ENCODE results near the gene VAT1L. TPM values are rescaled to one million over a fixed set of nuclear protein-coding genes. Genes with fewer than 3 reads are reported as not detected.
"Not testable (repeated sequence)": the region's sequence is repeated elsewhere in the genome, so short reads cannot be mapped to it uniquely, and the experiment has no call there.

VAT1L gene
- total and polyA plus RNA-seq, 4 donors = 79.7 to 185 (median 154) TPM

DNA sequence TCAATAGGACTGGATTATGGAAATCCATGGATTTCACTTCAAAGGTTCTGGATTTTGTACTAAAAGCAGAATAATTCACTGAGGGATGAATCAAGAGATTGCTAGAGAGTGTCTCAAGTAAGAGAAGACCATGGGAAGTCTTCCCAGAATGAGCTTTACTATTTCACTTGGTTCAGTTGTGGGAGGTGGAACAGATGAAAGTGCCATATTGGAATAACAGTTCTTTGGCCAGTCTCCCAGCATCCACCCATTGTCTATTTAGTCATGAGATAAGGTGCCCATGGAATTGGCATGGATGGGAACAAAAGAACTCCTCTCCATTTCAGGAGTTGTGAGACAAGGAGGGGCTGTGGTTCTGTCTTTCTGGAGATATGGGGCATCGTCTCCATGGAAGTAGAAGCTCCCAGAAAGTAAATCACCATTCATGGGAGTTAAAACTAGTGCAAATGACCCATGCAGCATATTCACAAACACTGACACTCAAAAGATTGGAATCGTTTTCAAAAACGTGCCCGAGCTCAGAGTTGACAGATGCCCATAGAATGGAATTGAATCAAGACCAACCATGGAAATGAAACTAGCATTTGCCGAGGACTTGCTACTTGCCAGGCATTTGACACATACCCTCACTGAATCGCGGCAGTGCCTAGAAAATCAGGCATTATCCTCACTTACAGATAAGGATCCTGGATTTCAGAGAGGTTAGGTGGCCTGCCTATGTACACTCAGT lies 197.8 kb downstream of the VAT1L start:
- H3K4me3 ChIP-seq (ENCODE audit: low read depth, low read length) = no peak overlapping the region
- H3K27ac ChIP-seq (ENCODE audit: low read depth, low read length) = no peak overlapping the region
- WGBS (ENCODE audit: insufficient coverage) = 94% methylated on average over 6 of the region's 7 CpGs
- H3K9me3 ChIP-seq (ENCODE audit: control insufficient read depth, insufficient read depth, low read length) = no peaks in the 10 kb centered on the region
- no peaks in the 10 kb centered on the region for H3K36me3 ChIP-seq (ENCODE audit: control insufficient read depth, insufficient read depth, low read length)
- no peaks in the 10 kb centered on the region for H3K27me3 ChIP-seq (ENCODE audit: control insufficient read depth, insufficient read depth, low read length)
- DNase-seq (ENCODE audit: low read depth in 4 of 6, low spot score in 6 of 6) = peak in 1 of 6 donors; percentile 75
- H3K4me1 ChIP-seq (ENCODE audit: control insufficient read depth, insufficient read depth, low read length) = no peaks in the 10 kb centered on the region

- H3K36me3 ChIP-seq (ENCODE audit: control insufficient read depth, insufficient read depth, low read length) = no peaks in the 10 kb centered on the region
- no peak overlapping the region for H3K27ac ChIP-seq (ENCODE audit: low read depth, low read length)
- no peaks in the 10 kb centered on the region for H3K4me1 ChIP-seq (ENCODE audit: control insufficient read depth, insufficient read depth, low read length)
- H3K27me3 ChIP-seq (ENCODE audit: control insufficient read depth, insufficient read depth, low read length) = no peaks in the 10 kb centered on the region
- DNase-seq (ENCODE audit: low read depth in 4 of 6, low spot score in 6 of 6) = peak in 2 of 6 donors; percentile 32 to 55
- no peak overlapping the region for H3K4me3 ChIP-seq (ENCODE audit: low read depth, low read length)
- WGBS (ENCODE audit: insufficient coverage) = no CpG with 5 or more reads among the region's 2 CpGs
- H3K9me3 ChIP-seq (ENCODE audit: control insufficient read depth, insufficient read depth, low read length) = no peaks in the 10 kb centered on the region
Measured at GRCh38 chr16:77987810-77988209, 199.4 kb downstream of the VAT1L start.

DNA sequence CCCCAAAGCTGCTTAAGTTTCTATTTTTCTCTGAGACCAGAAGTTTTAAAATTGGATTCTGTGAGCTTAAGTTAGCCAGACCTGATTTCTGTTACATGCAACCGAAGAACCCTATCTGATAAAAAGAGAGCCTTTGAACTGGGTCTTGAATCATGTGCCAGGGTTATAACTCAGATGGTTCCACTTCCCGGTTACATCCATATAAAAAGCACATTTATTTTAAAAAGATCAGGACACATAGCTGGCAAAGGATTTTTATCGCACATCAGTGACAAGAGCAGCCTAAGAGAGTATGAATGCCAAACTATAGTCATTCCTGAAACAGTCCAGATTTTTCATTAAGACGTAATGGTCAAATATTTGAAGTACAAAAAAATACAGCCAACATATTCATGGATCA lies 201.5 kb downstream of the VAT1L start:
- 71% methylated on average over 1 of the region's 4 CpGs for WGBS (ENCODE audit: insufficient coverage)
- Histone ChIP-seq H3K4me1 (ENCODE audit: control insufficient read depth, insufficient read depth, low read length) (no peaks in the 10 kb centered on the region), H3K4me3 (ENCODE audit: low read depth, low read length) (no peak overlapping the region), H3K9me3 (ENCODE audit: control insufficient read depth, insufficient read depth, low read length) (no peaks in the 10 kb centered on the region), H3K27me3 (ENCODE audit: control insufficient read depth, insufficient read depth, low read length) (no peaks in the 10 kb centered on the region), H3K36me3 (ENCODE audit: control insufficient read depth, insufficient read depth, low read length) (no peaks in the 10 kb centered on the region), H3K27ac (ENCODE audit: low read depth, low read length) (no peak overlapping the region)
- no peak for DNase-seq (ENCODE audit: low read depth in 4 of 6, low spot score in 6 of 6)

- no peaks in the 10 kb centered on the region for H3K27me3 ChIP-seq (ENCODE audit: control insufficient read depth, insufficient read depth, low read length)
- WGBS (ENCODE audit: insufficient coverage) = 88% methylated on average over 4 of the region's 4 CpGs
- no peak overlapping the region for H3K4me3 ChIP-seq (ENCODE audit: low read depth, low read length)
- no peak for DNase-seq (ENCODE audit: low read depth in 4 of 6, low spot score in 6 of 6)
- H3K27ac ChIP-seq (ENCODE audit: low read depth, low read length) = no peak overlapping the region
- peaks cover 2% of the 10 kb centered on the region for H3K9me3 ChIP-seq (ENCODE audit: control insufficient read depth, insufficient read depth, low read length)
- H3K4me1 ChIP-seq (ENCODE audit: control insufficient read depth, insufficient read depth, low read length) = no peaks in the 10 kb centered on the region
- H3K36me3 ChIP-seq (ENCODE audit: control insufficient read depth, insufficient read depth, low read length) = no peaks in the 10 kb centered on the region
Measured at GRCh38 chr16:77991701-77992100, 203.3 kb downstream of the VAT1L start.

GRCh38 chr16:77992381-77992780 lies 204.0 kb downstream of the VAT1L start:
- not testable (repeated sequence) for H3K27me3 ChIP-seq (ENCODE audit: control insufficient read depth, insufficient read depth, low read length); H3K4me3 ChIP-seq (ENCODE audit: low read depth, low read length); DNase-seq (ENCODE audit: low read depth in 4 of 6, low spot score in 6 of 6); H3K4me1 ChIP-seq (ENCODE audit: control insufficient read depth, insufficient read depth, low read length); H3K36me3 ChIP-seq (ENCODE audit: control insufficient read depth, insufficient read depth, low read length); H3K9me3 ChIP-seq (ENCODE audit: control insufficient read depth, insufficient read depth, low read length); H3K27ac ChIP-seq (ENCODE audit: low read depth, low read length)
- 31% methylated on average over 2 of the region's 2 CpGs for WGBS (ENCODE audit: insufficient coverage)

DNA sequence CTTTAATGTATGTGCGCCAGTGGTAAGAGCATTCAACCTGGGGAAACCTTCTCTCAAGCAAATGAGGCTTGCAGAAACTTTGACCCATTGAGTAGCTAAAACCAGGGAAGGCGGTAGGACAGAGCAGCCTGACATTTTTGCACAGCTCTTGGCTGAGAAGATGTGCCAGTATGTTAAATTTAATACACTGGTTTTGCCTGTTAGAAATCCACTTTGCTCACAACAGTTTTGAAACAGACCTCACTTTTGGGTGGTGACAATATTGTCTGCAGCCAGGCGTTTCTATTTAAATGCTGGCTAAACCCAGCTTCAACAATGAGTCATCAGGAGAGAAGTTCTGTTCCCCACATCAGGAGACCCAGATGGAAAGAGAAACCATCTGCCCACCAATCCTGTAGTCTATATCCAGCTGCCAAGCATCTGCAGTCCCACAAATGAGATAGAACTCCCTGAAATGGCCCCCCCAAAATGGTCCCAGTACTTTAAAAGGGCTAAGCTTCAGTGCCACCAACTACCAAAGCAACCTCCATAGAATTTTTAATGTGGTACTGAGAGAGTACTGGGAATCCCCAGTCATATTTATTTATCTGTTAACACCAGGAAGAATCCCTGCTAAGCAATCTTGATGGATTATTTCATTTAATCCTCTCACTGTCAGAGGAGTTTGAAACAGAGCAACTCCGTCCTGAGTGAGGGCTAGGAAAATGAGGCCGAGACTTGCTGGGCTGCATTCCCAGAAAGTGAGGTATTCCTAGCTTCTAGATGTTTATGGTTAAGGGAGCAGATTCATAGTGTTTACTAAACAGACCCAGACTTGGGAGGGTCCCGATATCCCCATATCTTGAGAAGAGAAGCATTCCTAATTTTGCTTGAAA lies 205.0 kb downstream of the VAT1L start:
- Histone ChIP-seq H3K9me3 (ENCODE audit: control insufficient read depth, insufficient read depth, low read length) (peaks cover 2% of the 10 kb centered on the region), H3K4me3 (ENCODE audit: low read depth, low read length) (no peak overlapping the region), H3K27ac (ENCODE audit: low read depth, low read length) (peak overlapping the region; percentile 61), H3K4me1 (ENCODE audit: control insufficient read depth, insufficient read depth, low read length) (no peaks in the 10 kb centered on the region), H3K36me3 (ENCODE audit: control insufficient read depth, insufficient read depth, low read length) (no peaks in the 10 kb centered on the region), H3K27me3 (ENCODE audit: control insufficient read depth, insufficient read depth, low read length) (no peaks in the 10 kb centered on the region)
- peak in 2 of 6 donors; percentile 67 to 69 for DNase-seq (ENCODE audit: low read depth in 4 of 6, low spot score in 6 of 6)
- WGBS (ENCODE audit: insufficient coverage) = 77% methylated on average over 3 of the region's 6 CpGs

DNA sequence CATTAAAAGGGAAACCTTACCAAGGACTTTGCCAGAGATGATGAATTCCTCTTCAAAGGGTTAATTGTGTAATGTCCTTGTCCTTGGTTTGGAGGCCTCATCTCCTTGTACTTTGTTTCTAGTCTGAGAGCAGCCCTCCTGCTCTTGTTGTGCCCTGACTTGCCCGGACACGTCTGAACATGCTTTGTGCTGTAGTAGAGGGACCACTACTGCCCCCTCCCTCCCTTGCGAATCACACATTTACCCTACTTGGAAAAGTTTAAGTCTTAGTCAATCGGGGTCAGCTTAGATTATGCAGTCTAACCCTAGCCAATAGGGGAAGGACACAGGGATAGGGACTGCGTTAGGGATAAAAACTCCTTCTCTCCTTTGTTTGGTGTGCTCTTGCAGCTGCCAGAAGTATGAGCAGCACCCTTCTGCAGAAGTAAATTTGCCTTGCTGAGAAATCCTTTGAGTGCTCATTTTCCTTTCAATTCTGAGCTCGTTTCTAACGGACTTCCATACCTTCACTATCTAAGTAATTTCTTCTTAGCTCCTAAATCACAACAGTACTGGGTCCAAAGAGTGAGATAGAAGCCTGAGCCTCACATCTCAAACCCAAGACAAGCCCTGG lies 207.6 kb downstream of the VAT1L start:
- 75% methylated on average over 3 of the region's 7 CpGs for WGBS (ENCODE audit: insufficient coverage)
- Histone ChIP-seq H3K4me1 (ENCODE audit: control insufficient read depth, insufficient read depth, low read length) (no peaks in the 10 kb centered on the region), H3K27ac (ENCODE audit: low read depth, low read length) (no peak overlapping the region), H3K27me3 (ENCODE audit: control insufficient read depth, insufficient read depth, low read length) (no peaks in the 10 kb centered on the region), H3K4me3 (ENCODE audit: low read depth, low read length) (no peak overlapping the region), H3K9me3 (ENCODE audit: control insufficient read depth, insufficient read depth, low read length) (peaks cover 2% of the 10 kb centered on the region), H3K36me3 (ENCODE audit: control insufficient read depth, insufficient read depth, low read length) (no peaks in the 10 kb centered on the region)
- no peak for DNase-seq (ENCODE audit: low read depth in 4 of 6, low spot score in 6 of 6)

GRCh38 chr16:77998350-77999023 lies 210.1 kb downstream of the VAT1L start:
- peaks cover 2% of the 10 kb centered on the region for H3K9me3 ChIP-seq (ENCODE audit: control insufficient read depth, insufficient read depth, low read length)
- H3K4me3 ChIP-seq (ENCODE audit: low read depth, low read length) = no peak overlapping the region
- no peaks in the 10 kb centered on the region for H3K27me3 ChIP-seq (ENCODE audit: control insufficient read depth, insufficient read depth, low read length)
- no peak overlapping the region for H3K27ac ChIP-seq (ENCODE audit: low read depth, low read length)
- no peak for DNase-seq (ENCODE audit: low read depth in 4 of 6, low spot score in 6 of 6)
- no peaks in the 10 kb centered on the region for H3K36me3 ChIP-seq (ENCODE audit: control insufficient read depth, insufficient read depth, low read length)
- H3K4me1 ChIP-seq (ENCODE audit: control insufficient read depth, insufficient read depth, low read length) = peaks cover 6% of the 10 kb centered on the region
- 63% methylated on average over 4 of the region's 10 CpGs for WGBS (ENCODE audit: insufficient coverage)

DNA sequence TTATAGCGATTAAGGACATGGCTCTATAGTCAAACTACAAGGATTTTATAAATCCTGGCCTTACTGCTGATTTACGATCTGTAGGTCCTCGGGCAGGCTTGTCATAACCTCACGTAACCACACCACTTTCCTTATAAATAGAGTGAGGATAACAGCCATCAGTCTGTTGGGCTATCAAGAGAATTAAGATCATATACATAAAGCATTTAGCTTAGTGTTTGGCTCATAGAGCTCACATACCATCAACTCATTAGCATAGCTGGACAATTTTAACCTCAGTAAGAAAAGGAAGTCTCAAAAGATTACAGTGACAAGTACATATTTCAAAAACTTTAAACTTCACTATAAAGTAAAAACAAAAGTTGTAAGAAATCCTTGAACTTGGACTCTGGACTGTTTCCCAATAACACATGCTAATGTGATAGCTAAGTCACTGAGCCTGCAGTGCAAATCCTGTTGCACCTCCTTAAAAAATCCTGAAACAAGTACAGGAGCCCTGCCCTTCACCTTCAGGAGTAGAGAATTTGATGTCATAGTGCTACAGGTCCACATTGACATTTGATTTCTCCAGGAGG lies 213.2 kb downstream of the VAT1L start:
- Histone ChIP-seq H3K27me3 (ENCODE audit: control insufficient read depth, insufficient read depth, low read length) (no peaks in the 10 kb centered on the region), H3K27ac (ENCODE audit: low read depth, low read length) (no peak overlapping the region), H3K4me3 (ENCODE audit: low read depth, low read length) (no peak overlapping the region), H3K9me3 (ENCODE audit: control insufficient read depth, insufficient read depth, low read length) (no peaks in the 10 kb centered on the region), H3K36me3 (ENCODE audit: control insufficient read depth, insufficient read depth, low read length) (no peaks in the 10 kb centered on the region), H3K4me1 (ENCODE audit: control insufficient read depth, insufficient read depth, low read length) (peaks cover 6% of the 10 kb centered on the region)
- no CpG with 5 or more reads among the region's 4 CpGs for WGBS (ENCODE audit: insufficient coverage)
- DNase-seq (ENCODE audit: low read depth in 4 of 6, low spot score in 6 of 6) = no peak
